Right lobe of liver (tissue), 6 donors: ENCODE measurements around the gene ZBTB22. TPM values are rescaled to one million over a fixed set of nuclear protein-coding genes. Genes with fewer than 3 reads are reported as not detected.

Experiments used
- ATAC-seq, 4 donors: fragments of 200-7000 bp; cut with Tn5 transposase; one replicate each; pipeline ENCODE4 v1.9.1; 2020; ENCODE audit warnings: mild to moderate bottlenecking in 4 of 4, moderate library complexity in 4 of 4
- DNase-seq, 3 donors: peaks; one replicate each; pipeline ENCODE4 v3.0.0-alpha.2; 2020
- H3K27ac ChIP-seq, 3 donors: fragments of 200-600 bp; one replicate each; pipeline ENCODE4 v1.8.0; 2022
- H3K27me3 ChIP-seq, 2 donors: fragments of 200-600 bp; one replicate each; pipeline ENCODE4 v1.8.0; 2022
- H3K36me3 ChIP-seq, 4 donors: fragments of 200-600 bp; sonication (generic) in 1 of 4; one replicate each; pipeline versions ENCODE4 v1.5.1 to v1.8.0; 2017 to 2022; ENCODE audit warnings: control low read depth in 1 of 4
- H3K4me1 ChIP-seq, 4 donors: fragments of 200-600 bp; sonication (generic) in 1 of 4; one replicate each; pipeline versions ENCODE4 v1.5.1 to v1.8.0; 2017 to 2022; ENCODE audit warnings: control low read depth in 1 of 4
- H3K4me3 ChIP-seq, 3 donors: fragments of 200-600 bp; one replicate each; pipeline ENCODE4 v1.8.0; 2022
- H3K9me3 ChIP-seq, 4 donors: fragments of 200-600 bp; sonication (generic) in 1 of 4; one replicate each; pipeline versions ENCODE4 v1.5.1 to v1.8.0; 2017 to 2022; ENCODE audit warnings: control low read depth in 1 of 4
- CTCF ChIP-seq, 4 donors: fragments of 200-600 bp in 3 of 4; fragments of 450-650 bp in 1 of 4; IDR thresholded peaks; one replicate each; pipeline versions ENCODE4 v1.5.1 to v1.8.0; 2016 to 2022; ENCODE audit warnings: antibody characterized with exemption in 4 of 4, mild to moderate bottlenecking in 2 of 4
- POLR2A ChIP-seq: fragments of 450-650 bp; IDR thresholded peaks from one replicate; pipeline ENCODE4 v1.6.1; 2017; ENCODE audit warnings: antibody characterized with exemption, mild to moderate bottlenecking
- WGBS: methylation state at CpG from one replicate; pipeline ENCODE4 v1.1.6; 2018; ENCODE audit warnings: low coverage, low lambda C conversion rate; ENCODE audit not compliant: insufficient coverage; ENCODE audit errors: missing lambda C conversion rate; 5-methylcytosine and 5-hydroxymethylcytosine counted together
- intact Hi-C, 2 donors: fragments of 100-400 bp; cut with DNase I; formaldehyde crosslinking; loops; one replicate each; pipeline versions ENCODE4 v1.11.2 to v1.14.1; 2022
- total RNA-seq, 6 experiments: library from RNA; depleted of rRNA in 2 of 6; stranded (reverse); fragments of >200 nt in 2 of 6; fragmentation: NEBNext Ultra II Directional in 3 of 6; extraction: Animal tissue kit (Norgen Biotek cat#: 25700) in 3 of 6; gene quantifications; one replicate each; pipeline versions ENCODE4 v1.1.0 to v1.2.4, GENCODE V29; 2016 to 2023
- donor health status: DM: no; HTN: yes; CAD: no.
- donor health status: DM: no; HTN: no; CAD: no.
- donor health status: DM: no; HTN: no; CAD: no.
- donor health status: DM: no; HTN: yes; CAD: no.
- donor health status: DM: no; HTN: yes; CAD: no.

ZBTB22 gene
- total RNA-seq, 6 experiments from 2014 or later, result 2.9 to 6.8 (median 4.9) TPM

- ATAC-seq (no peak), DNase-seq (peak; percentile 54 to 67 (median 60))
- intact Hi-C loops, result no loop called here
- H3K4me1 ChIP-seq, result peaks cover 0 to 48% (median 2%) of the 10 kb centered on the region in 4 donors
- H3K9me3 ChIP-seq, result no peaks in the 10 kb centered on the region
- no peaks in the 10 kb centered on the region for H3K27me3 ChIP-seq
- H3K27ac ChIP-seq, result peak overlapping the region; percentile 94 to 99 (median 97)
- H3K4me3 ChIP-seq, result peak overlapping the region in 2 of 3 donors; percentile 79 to 93
- peaks cover 0 to 18% (median 4%) of the 10 kb centered on the region in 4 donors for H3K36me3 ChIP-seq
- 12% methylated on average over 3 of the region's 47 CpGs for WGBS
- no peak for TF ChIP-seq CTCF (IDR thresholded peaks at IDR 0.05)
- no peak for TF ChIP-seq POLR2A
These were observed 2.4 kb downstream of the ZBTB22 start for GRCh38 chr6:33314943-33315792.

- TF ChIP-seq CTCF (IDR thresholded peaks at IDR 0.05) (no peak), POLR2A (no peak)
- peak overlapping the region; percentile 79 to 93 (median 85) for H3K4me3 ChIP-seq
- ATAC-seq (peak; percentile 10 to 48 (median 18)), DNase-seq (peak; percentile 45 to 68 (median 59))
- H3K4me1 ChIP-seq, result peaks cover 0 to 44% (median 0%) of the 10 kb centered on the region in 4 donors
- peak overlapping the region; percentile 94 to 99 (median 97) for H3K27ac ChIP-seq
- H3K9me3 ChIP-seq, result no peaks in the 10 kb centered on the region
- H3K36me3 ChIP-seq, result peaks cover 0 to 13% (median 3%) of the 10 kb centered on the region in 4 donors
- WGBS, result 1% methylated on average over 10 of the region's 10 CpGs
- intact Hi-C loops, result no loop called here
- no peaks in the 10 kb centered on the region for H3K27me3 ChIP-seq
These were observed 3.0 kb downstream of the ZBTB22 start for GRCh38 chr6:33314515-33314942.

DNA sequence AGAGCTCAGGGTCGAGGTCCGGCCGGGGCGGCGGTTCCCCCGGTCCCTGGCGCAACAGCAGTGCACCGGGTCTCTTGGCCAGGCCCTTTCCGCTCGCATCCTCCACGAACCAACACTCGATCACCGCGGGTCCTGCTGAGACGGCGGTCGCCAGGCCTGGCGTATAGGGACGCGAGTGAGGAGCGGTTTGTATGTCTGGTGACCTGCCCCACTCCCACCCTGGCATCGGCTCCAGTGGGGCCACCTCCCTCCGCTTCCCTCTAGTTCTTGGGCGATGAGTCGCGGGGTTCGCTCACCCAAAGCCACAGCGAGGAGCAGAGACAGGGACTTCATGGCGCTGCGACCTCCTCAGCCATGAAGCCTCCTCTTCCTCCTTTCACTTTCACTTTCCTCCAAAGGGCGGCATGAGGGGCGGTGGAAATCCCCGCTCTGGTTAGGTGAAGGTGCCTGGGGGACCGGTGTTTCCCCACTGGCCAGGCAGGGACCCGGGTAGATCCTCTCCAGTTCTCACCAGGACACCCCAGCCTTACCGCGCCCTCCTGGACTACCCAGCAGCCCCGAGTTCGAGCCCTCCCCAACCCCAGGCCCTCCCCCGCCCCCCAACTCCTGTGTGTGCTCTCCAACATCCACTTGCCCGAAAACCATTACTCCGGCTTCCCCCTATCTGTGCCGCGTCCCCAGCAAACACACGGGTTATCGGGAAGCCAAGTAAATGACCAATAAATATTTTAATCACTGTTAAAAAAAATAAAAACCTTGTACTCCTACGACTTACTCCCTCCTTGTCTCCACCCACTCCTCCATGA lies 3.6 kb downstream of the ZBTB22 start, which contains the start of gene TAPBP:
Gene TAPBP, minus strand, starts transcription at position 370 of the 806 bp plus-strand sequence. Its CDS starts 37 bp downstream, at position 333.
- Histone ChIP-seq H3K27me3 (no peaks in the 10 kb centered on the region), H3K4me3 (peak within 1 kb of the TSS; percentile 79 to 93 (median 85)), H3K36me3 (peaks cover 0 to 6% (median 0%) of the 10 kb centered on the region in 4 donors), H3K9me3 (no peaks in the 10 kb centered on the region), H3K27ac (peak within 1 kb of the TSS; percentile 94 to 99 (median 97)), H3K4me1 (peaks cover 0 to 38% (median 0%) of the 10 kb centered on the region in 4 donors)
- intact Hi-C loops, result no loop called here
- TF ChIP-seq CTCF (IDR thresholded peaks at IDR 0.05) (no peak), POLR2A (peak; percentile 56)
- 0% methylated on average over 18 of the region's 47 CpGs for whole genome bisulfite sequencing
- peak; percentile 72 to 77 (median 74) for DNase-seq
- peak; percentile 36 to 51 (median 40) for ATAC-seq

GRCh38 chr6:33313105-33313708 lies 4.3 kb downstream of the ZBTB22 start:
- peak; percentile 2 to 7 (median 6) for ATAC-seq
- peaks cover 0 to 30% (median 0%) of the 10 kb centered on the region in 4 donors for H3K4me1 ChIP-seq

More at GRCh38 chr6:33313105-33313708, 4.3 kb downstream of the ZBTB22 start:
- Histone ChIP-seq H3K4me3 (peak overlapping the region; percentile 79 to 93 (median 85)), H3K36me3 (peaks cover 0 to 4% (median 0%) of the 10 kb centered on the region in 4 donors), H3K9me3 (no peaks in the 10 kb centered on the region), H3K27ac (peak overlapping the region; percentile 94 to 99 (median 97)), H3K27me3 (no peaks in the 10 kb centered on the region)
- DNase-seq, result peak in 2 of 3 donors; percentile 69 to 78
- TF ChIP-seq CTCF (IDR thresholded peaks at IDR 0.05) (no peak), POLR2A (no peak)
- 0% methylated on average over 25 of the region's 33 CpGs for WGBS
- intact Hi-C loops, result no loop called here
